Hepatocyte (in vitro differentiated cells): ENCODE results near the gene TAGLN.
"Not testable (repeated sequence)": the region's sequence is repeated elsewhere in the genome, so short reads cannot be mapped to it uniquely, and the experiment has no call there.

Experiments
- EZH2 ChIP-seq: fragments of 200-600 bp; sonication (generic); IDR thresholded peaks from 2 replicates; pipeline ENCODE4 v1.6.1; 2016; ENCODE audit warnings: antibody characterized with exemption, mild to moderate bottlenecking, borderline replicate concordance
- TF ChIP-seq, protein P1 (sequence below): fragments of 200-600 bp; sonication (generic); IDR thresholded peaks from 2 replicates; pipeline ENCODE4 v1.5.1; 2016; ENCODE audit warnings: antibody characterized with exemption, mild to moderate bottlenecking; ENCODE audit not compliant: poor library complexity

DNA sequence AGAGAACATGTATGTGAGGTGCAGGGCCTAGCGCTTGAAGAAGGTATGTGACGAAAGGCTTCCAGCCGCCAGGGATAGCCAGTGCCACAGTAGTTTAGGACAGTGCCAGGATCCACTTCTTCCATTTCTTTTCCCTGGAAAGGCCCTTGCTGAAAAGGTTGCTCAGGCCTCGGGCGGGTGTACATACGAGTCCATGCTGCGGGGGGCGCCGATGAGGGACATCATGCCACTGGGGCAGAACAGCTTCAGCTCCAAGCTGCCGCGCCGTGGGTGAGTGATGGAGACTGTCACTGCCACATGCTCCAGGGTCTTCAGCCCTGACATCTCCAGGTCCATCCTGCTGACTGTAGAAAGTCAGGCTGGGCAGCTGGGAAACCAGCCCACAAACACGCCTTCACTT, 9.5 kb downstream of the TAGLN start:
- TF ChIP-seq, protein P1, sequence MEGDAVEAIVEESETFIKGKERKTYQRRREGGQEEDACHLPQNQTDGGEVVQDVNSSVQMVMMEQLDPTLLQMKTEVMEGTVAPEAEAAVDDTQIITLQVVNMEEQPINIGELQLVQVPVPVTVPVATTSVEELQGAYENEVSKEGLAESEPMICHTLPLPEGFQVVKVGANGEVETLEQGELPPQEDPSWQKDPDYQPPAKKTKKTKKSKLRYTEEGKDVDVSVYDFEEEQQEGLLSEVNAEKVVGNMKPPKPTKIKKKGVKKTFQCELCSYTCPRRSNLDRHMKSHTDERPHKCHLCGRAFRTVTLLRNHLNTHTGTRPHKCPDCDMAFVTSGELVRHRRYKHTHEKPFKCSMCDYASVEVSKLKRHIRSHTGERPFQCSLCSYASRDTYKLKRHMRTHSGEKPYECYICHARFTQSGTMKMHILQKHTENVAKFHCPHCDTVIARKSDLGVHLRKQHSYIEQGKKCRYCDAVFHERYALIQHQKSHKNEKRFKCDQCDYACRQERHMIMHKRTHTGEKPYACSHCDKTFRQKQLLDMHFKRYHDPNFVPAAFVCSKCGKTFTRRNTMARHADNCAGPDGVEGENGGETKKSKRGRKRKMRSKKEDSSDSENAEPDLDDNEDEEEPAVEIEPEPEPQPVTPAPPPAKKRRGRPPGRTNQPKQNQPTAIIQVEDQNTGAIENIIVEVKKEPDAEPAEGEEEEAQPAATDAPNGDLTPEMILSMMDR: not testable (repeated sequence)
- TF ChIP-seq EZH2: not testable (repeated sequence)
